HG03135 (cell line): ENCODE results near the gene ANKRD34B.
"Not testable (repeated sequence)": the region's sequence is repeated elsewhere in the genome, so short reads cannot be mapped to it uniquely, and the experiment has no call there.

Experiments used
- ATAC-seq: cut with Tn5 transposase; IDR thresholded peaks from one replicate; pipeline ENCODE4 v1.9.1; 2021; ENCODE audit warnings: mild to moderate bottlenecking, moderate library complexity; ENCODE audit not compliant: unreplicated experiment

Gene ANKRD34B

DNA sequence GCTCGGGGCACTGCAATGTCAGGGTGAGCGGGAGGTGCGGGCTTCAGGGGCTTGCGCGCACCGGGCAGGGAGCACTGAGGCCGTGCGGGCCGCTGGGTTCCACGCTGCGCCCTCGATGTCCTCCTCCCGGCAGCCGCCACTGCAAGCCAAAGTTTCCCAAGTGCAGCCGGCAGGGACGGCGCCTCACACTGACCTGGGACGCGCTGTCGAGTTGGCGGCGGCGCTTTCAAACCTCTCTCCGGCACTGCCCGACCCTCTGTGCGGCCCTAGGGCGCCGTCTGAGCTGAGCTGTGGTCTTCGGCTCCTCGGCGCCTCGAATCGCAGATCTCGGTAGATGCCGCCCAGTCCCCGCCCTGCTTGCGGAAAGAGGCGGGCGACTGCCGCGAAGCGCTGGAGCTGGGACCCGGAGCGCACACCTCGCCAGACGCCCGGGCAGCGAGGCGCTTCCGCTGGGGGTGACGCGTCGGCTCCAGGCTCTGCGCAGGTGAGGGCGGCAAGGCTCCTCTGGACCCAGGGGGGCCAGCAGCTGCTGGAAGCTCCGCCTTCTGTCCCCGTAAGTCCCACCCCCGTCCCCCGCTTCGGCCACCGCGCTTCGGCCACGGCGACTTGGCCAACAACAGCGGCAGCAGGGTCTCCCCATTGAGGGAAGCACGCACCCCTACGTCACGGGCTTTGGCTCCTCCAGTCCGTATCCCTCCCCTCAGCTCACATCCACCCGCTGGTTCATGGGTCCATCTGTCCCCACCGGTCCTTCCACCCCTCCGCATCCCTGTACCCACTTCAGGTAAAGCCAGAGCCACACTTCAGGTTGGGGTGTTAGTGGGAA, at the start of gene ANKRD34B:
Gene ANKRD34B, minus strand, starts transcription at position 320 of the 826 bp plus-strand sequence. CDS start 10,261 bp downstream, outside the sequence.
- no peak for ATAC-seq

DNA sequence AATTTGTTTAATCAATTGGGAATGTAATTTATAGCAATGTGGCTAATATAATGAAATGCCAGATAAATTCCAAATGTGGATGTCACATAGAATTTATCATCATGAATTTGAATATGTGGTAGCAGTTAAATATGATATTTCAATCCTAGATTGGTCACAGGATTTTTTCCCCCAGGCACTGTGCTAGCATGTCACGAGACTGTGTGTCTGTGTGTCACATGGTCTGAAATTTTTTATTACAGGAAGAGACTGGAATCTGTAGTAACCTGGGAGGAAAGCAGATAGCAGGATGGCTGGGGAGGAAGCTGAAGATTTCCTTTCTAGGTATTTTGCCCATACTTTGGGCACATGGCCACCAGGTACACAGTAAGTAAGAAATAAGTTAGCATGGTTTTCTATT, 49.0 kb upstream of the ANKRD34B start:
- ATAC-seq = no peak

GRCh38 chr5:80618438-80618837, 48.4 kb upstream of the ANKRD34B start:
- no peak for ATAC-seq

- no peak for ATAC-seq
These were observed 45.3 kb upstream of the ANKRD34B start for GRCh38 chr5:80615266-80615914.

DNA sequence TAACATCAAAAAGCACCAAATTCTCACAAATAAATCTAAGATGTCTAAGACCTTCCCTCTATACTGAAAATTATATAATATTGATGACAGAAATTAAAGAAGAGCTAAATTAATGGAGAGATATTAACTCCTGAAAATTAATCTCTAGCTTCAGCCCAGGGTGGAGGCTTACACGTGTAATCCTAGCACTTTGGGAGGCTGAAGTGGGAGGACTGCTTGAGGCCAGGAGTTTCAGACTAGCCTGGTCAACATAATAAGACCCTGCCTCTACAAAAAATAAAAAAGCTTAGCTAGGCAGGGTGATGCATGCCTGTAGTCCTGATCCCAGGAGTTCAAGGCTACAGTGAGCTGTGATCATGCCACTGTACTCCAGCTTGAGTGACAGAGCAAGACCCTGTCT, 39.6 kb upstream of the ANKRD34B start:
- no peak for ATAC-seq

DNA sequence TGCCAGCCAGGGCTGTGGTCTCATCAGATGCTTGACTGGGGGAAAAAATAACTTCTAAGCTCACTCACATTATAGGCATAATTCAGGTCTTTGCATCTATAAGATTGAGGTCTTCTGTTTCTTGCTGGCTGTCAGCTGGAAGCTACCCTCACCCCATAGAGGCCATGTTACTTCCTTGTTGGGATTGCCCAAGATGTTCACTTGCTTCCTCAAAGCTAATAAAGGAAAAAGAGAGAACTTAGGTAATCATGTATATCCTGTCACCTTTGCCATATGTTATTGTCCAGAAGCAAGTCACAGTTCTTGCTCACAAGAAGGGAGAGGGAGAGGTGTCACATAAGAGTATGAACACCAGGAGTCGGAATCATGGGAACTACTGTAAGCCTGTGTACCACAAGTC, 38.7 kb upstream of the ANKRD34B start:
- ATAC-seq = no peak

DNA sequence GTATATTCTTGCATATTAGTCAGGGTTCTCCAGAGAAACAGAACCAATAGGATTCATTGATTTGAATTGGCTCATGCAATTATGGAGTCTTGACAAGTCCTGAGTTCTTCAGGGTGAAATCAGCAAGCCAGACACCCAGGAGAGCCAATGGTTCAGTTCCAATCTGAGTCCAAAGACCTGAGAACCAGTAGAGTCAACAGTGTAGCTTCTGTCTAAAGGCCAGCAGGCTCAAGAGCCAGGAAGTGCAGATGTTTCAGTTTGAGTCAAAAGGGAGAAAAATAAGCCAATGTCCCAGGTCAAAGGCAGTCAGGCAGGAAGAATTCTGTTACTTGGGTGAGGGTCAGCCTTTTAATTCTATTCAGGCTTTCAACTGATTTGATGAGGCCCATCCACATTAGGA, 37.8 kb upstream of the ANKRD34B start:
- ATAC-seq = no peak

- no peak for ATAC-seq
These were observed 37.3 kb upstream of the ANKRD34B start for GRCh38 chr5:80607343-80607742.

DNA sequence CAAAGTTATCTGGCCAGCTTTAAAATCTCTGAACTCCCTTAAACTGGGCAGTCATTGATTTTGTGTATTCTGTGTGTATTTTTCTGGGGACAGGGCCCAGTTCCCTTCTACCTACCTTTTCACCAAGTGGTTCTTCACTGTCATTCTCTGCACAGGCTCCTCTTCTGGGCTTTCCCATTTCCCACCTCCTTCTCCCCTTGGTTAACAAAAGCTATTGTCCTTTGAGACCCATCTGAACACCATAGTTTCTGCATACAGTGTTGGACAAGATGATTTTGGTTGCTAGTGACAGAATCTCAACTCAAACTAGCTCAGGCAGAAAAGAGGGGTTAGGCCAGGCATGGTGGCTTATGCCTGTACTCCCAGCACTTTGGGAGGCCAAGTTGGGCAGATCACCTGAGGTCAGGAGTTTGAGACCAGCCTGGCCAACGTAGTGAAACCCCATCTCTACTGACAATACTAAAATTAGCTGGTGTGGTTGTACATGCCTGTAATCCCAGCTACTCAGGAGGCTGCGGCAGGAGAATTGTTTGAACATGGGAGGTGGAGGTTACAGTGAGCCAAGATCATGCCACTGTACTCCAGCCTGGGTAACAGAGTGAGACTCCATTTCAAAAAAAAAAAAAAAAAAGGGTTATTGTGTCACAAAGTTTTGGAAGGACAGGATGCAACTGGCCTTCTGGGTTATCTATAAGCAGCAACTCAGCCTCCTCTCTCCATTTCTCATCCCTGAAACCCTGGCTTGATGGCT, 31.0 kb upstream of the ANKRD34B start:
- ATAC-seq = no peak

GRCh38 chr5:80597500-80597899, 27.4 kb upstream of the ANKRD34B start:
- no peak for ATAC-seq

DNA sequence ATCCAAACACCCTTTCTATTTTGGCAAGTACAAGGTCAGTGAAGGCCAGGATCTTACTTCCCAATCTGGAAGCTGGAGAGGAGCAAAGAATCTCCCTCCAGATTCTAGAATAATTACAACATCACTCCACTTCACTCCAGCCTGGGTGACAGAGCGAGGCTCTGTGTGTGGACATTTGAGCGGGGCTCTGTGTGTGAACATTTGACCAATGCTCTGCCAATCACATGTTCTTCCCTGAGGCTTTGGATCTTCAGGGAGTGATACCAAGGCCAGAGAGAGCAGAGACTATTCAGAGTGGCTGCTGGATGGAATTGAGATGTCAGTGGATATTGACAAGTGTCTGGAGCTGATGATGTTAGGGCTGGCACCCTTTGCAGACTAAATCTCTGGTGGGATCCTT, 24.7 kb upstream of the ANKRD34B start:
- no peak for ATAC-seq

DNA sequence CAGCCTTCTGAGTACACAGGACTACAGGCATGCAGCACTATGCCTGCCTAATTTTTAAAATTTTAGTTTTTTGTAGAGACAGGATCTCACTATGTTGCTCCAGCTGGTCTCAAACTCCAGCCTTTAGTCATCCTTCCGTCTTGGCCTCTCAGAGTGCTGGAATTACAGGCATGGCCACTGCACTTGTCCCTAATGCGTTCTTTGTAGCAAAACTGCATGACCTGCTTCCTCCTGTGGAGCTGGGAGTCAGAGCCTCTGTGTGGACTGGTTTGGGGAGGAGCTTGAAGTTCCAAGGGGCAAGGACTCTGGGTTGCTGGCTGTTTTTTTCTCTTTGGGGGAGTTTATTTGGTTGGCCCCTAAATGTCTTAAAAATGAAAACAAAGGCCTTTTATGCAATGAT, 22.7 kb upstream of the ANKRD34B start:
- ATAC-seq = no peak

DNA sequence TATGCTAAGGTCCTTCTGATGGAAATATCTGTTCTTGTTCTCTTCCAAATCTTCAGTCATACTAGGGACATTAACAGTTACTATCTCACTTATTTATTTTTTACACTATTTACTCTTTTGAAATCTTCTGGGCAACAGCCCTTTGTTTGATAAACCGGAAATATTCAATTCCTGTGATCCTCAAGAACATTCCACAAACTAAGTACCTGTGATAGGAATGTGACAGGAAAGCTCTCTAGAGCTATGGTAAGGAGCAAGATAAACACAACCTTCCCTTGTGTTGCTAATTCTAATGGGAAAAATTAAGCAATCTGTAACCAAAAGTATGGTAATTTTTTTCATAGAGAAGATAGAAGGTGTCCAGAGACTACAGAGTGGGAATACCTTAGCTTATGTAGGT, 22.0 kb upstream of the ANKRD34B start:
- no peak for ATAC-seq

- no peak for ATAC-seq
These were observed 21.3 kb upstream of the ANKRD34B start for GRCh38 chr5:80591352-80591751.

DNA sequence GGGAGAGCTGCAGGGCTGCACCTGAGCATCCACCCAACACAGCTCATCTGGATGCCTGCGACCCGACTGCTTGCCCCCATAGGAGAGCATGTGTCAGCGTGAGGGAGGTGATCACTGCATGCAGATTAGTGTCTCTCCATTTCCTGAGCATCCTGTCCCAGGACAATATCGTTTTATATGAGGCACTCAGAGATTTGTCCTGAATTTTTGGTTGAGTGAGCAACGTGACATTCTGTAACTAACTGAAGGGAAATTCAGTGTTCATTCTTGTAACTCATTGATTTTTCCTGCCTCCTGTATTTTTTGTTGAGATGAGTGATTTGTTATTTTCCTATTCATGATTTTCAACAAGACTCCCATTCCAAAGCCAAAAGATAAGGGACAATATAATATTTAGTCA, 20.7 kb upstream of the ANKRD34B start:
- no peak for ATAC-seq

GRCh38 chr5:80588858-80589540, 18.9 kb upstream of the ANKRD34B start:
- ATAC-seq = no peak

DNA sequence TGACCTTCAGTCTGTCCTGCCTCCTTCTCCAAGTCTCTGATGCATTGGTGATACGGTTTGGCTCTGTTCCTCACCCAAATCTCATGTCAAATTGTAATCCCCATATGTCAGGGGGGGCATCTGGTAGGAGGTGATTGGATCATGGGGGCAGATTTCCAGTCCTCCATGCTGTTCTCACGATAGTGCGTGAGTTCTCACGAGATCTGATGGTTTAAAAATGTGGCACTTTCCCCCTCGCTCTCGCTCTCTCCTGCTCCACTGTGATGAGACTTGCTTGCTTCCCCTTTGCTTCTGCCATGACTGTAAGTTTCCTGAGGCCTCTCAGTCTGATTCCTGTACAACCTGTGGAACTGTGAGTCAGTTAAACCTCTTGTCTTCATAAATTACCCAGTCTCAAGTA, 14.7 kb upstream of the ANKRD34B start:
- ATAC-seq = no peak

GRCh38 chr5:80580291-80580690, 10.2 kb upstream of the ANKRD34B start:
- not testable (repeated sequence) for ATAC-seq

- ATAC-seq = no peak
These were observed 9.0 kb upstream of the ANKRD34B start for GRCh38 chr5:80579050-80579449.

DNA sequence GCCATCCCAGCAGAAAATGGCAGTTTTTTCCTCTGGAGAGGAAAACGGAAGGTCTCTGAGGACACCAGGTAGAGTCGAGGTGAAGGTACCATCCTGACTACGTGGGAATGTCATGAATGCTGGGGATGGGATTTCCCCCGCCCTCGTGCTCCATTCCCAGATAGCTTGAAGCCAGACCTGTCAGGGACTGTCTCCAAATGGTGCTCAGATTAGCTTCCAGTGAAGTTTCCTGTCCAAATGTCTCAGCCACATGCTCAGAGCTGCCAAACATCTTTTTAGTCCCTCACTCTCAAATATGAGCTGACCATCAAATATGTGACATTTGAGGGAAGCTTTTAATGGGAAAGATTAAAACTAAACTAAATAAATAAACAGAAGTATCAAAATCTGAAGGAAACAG, 7.6 kb upstream of the ANKRD34B start:
- ATAC-seq = no peak

GRCh38 chr5:80576383-80576782, 6.3 kb upstream of the ANKRD34B start:
- no peak for ATAC-seq
